Hematopoietic multipotent progenitor cell treated with erythropoietin and hydrocortisone succinate and interleukin-3 and kit ligand, for 4 days (in vitro differentiated cells): ENCODE data around the gene SIM2.
A peak's percentile ranks its signal among the peaks of the same experiment; 100 is the strongest.

Experiments used
- DNase-seq: peaks from one replicate; pipeline ENCODE4 v3.0.0-alpha.2; 2015

Gene SIM2

GRCh38 chr21:36769051-36769839 lies 70.3 kb downstream of the SIM2 start:
- peak; percentile 12 for DNase-seq

DNA sequence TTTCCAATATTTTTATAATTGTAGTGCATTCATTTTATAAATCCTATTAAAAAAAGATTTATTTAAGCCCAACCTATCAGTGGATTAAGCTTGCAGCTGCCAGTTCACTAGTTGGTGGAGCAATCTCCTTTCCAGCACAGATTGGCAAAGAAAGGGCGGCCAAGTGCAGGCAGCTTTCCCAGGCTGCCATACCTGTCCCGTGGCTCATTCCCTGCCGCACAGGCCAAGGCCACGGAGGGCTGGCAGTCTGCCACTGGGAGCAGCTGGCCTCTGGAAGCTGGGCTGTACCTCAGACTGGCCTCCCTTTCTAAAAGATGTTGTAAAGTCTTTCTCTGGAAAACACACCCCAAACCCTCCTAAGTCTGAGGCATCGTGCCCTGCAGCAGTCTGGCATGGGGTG lies 74.2 kb downstream of the SIM2 start:
- no peak for DNase-seq

- DNase-seq, result no peak
Measured at GRCh38 chr21:36773995-36774394, 75.1 kb downstream of the SIM2 start.

- DNase-seq, result peak; percentile 38
Measured at GRCh38 chr21:36776981-36777617, 78.2 kb downstream of the SIM2 start.

- no peak for DNase-seq
Measured at GRCh38 chr21:36780861-36781260, 81.9 kb downstream of the SIM2 start.

DNA sequence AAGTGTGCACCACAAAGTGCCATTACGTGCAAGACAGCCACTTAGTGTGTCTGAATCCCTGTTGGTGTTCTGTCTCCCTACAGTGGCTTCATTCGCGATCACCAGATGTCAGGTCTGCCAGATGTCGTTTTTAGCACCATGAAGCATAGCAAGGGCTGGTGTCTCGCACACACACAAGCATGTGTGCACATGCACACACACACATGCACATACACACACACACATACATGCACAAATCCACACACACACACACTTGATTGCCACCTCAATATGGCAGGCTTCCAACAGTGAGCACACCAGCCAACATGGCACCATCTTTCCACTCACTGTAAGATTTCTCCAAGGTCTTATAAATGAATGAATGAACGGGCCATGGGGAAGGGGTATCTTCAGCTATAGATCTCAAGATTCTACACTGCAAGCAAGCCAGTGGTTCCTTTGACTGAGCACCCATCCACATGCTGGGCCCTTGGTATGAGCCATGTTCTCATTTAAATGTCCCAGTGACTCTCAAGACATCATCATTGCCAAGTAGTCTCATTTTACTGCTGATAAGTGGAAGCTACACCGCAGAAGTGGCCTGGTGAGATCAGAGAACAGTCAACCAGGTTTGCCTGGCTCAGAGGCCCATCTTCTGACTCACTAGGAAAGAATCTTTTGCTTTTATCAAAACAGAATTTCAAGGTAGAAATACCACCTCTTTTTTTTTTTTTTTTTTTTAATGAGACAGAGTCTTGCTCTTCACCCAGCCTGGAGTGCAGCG lies 84.9 kb downstream of the SIM2 start:
- no peak for DNase-seq

DNA sequence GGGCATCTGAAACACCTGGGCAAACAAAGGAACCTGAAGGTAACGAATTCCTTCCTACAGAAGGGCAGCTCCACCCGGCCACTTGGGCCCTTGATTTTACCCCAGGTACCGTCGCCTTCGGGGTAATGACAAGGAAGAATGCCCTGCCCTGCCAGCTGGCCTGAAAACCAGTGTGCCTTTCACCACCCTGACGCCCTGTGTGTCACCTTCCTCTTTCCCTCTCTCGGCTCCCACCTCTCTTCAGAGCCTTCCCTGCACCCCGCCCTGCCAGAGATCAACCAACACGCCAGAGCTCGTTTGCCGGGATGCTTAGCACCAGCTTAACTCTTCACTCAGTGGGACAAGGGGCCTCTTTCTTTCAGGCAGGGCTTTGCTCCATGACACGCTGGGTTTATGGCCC lies 86.0 kb downstream of the SIM2 start:
- DNase-seq, result no peak

- DNase-seq, result no peak
Measured at GRCh38 chr21:36785615-36786014, 86.7 kb downstream of the SIM2 start.

DNA sequence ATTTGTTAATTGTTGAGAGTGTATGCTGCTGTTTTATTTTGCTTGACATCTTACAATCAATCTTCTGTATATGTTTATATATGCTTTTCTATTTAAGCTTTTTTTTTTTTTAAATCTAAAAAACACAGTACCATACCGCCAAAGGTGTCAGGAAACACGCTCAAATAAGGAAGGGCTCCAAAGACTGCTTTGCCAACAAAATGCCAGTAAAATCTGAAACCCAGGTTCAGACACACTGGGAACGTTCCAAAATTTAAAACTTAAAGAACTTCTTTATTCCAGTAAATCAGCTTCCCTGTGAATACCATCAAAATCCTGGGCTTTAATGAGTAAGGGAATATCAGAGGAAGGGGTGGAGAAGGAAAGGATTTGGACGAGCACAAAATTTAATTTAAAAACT lies 87.3 kb downstream of the SIM2 start:
- DNase-seq, result no peak

GRCh38 chr21:36788120-36788638 lies 89.3 kb downstream of the SIM2 start:
- peak; percentile 7 for DNase-seq

- peak; percentile 17 for DNase-seq
Measured at GRCh38 chr21:36790616-36791015, 91.7 kb downstream of the SIM2 start.

DNA sequence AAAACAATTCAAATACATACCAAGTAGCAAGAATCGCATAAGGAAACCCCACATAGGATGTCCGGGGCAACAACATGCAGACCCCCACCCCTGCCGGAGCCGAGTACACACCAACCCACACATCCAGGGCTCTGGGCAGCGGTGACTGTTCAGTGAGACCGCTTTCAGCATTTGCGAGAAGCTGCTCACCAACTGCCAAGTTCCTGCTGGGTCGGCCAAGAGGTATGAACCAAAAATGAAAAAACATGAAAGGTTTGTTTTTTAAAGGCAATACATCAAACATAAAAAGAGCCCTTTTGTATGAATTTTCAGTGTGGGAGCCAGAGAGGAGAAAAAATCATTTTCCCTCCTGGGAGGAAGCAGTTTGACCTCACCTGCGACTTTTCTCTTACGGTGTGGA lies 92.3 kb downstream of the SIM2 start:
- no peak for DNase-seq

- DNase-seq, result no peak
Measured at GRCh38 chr21:36791695-36792470, 93.0 kb downstream of the SIM2 start.

DNA sequence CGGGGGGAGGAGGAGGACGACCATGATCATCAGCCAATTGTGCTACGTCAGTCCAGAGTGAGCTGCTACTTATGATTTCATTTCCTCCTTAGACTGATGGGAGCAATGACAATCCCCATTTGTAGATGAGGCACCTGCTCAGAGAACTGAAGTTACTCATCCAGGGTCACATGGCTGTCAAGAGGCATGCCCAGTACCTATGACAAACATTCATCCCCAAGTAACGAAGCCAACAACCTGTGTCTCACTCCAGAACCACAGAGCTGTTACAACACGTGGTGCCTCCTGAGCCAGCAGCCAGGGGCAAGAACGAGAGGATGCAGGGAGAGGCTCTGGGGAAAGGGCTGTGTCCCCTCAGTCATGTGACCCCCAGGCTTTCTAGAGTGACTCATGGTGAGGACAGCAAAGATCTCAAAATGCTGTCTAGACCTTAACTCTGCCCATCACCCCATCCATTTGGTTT lies 93.6 kb downstream of the SIM2 start:
- no peak for DNase-seq

DNA sequence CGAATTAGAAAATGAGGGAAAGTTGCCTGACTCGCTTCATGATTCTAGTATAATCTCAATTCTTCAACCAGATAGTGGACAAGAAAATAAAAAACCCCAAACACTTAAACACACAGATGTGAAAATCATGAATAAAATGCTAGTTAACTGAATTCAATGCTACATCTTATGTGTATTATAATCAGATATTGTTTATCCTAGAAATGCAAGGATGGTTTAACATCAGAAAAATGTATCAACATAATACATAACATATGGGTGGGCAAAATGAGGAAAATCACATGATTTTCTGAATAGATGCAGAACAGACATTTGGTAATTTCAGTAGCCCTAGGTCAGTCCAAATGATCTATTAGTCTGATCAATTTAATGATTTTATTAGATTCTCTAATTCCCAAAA lies 97.2 kb downstream of the SIM2 start:
- DNase-seq, result no peak

- DNase-seq, result no peak
Measured at GRCh38 chr21:36798491-36798890, 99.6 kb downstream of the SIM2 start.
